Activated T-cell treated with anti-CD3 and anti-CD28 coated beads for 48 hours (primary cell): Measurements from ENCODE around the gene HTRA2.

ENCODE experiments used
- DNase-seq: peaks from one replicate; pipeline ENCODE4 v3.0.0-alpha.2; 2020; ENCODE audit warnings: low read depth

The HTRA2 gene

DNA sequence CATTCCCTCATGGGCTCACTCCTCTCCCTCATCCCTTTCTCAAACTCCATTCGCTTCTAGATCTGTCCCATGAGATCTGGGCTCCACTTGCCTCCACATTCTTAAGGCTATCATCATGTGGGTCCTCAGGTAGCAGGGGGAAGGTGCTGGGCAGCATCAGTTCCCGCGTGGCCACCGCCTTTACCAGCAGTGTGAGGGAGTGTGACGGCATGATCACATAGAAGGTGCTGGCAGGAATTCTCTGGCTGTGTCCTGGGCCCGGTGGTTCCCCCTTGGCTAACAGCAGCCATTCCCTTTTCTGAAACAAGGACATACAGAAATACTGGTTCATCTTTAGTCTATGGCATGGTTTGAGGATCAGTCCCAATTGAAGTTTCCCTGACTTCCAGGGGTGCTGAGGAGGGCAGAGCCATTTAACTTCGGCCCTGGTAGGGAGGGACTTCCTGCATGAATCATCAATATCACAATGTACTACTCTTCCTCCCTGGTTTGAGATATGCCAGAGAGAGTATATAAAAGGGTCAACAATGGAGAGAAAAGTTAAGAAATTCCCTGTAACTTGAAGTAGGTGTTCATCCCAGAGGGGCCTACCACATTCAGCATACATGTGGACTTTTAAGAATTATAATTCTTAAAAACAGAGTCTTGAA lies 32.5 kb downstream of the HTRA2 start:
- no peak for DNase-seq

DNA sequence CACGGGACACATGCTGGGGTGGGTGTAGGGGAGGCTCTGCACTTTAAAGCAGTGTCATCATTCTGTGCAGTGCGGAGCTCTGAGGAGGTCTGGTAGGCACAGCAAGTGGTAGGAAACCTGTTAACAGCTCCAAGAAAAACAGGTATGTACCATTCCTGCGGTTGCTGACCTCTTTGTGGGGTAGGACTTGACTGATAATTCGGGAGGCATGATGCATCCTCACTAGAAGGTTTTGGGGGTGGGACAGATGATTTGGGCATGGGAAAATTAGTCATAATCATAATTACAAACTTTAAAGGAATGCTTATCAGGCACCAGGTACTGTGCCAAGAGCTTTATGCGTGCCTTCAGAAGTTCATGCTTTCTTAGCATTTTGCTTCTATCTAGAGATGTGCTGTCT lies 34.5 kb downstream of the HTRA2 start:
- no peak for DNase-seq

DNA sequence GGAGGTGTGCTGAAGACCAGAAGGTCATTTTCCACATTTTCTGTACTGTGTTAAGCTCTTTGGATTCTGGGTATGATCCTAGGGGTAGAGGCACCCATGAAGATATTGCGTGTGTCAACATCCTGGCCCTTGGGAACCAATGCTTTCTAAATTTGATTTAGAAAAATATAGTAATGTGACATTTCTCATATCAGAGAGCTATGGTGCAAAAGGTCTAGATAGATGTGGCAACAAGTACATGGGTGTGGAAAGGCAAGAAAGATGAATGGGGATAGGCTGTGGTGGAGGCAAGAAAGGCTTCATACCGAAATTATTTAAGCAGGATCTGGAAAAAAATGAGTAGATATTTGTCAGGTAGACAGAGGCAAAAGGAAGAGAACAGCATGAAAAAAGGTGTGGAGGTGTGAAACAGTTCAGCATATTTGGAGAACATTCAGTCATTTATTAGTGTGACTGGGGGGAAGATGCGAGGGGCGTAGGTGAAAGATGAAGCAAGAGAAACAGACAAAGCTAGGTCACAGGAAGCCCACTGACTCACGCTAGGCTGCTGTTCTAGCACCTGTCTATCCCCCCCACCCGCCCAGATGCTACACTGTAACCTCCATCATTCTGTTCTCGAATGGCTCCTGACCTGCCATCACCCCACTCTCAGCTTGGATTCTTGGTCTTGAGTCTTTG lies 36.5 kb downstream of the HTRA2 start:
- DNase-seq = no peak

DNA sequence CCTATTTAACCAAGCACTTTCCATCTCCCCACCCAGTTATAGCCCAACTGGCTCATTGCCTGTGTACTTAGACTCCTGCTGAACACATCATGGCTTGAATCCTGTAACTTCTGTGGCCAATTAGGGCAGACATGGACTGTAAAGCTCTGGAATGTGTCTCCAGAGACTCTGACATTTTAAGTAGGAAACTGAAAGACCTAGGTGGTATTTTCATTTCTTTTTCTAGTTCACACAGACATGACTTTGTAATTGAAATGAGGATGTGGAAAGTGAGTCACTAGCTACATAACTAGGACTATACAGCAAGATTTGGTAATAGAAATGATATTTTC lies 37.0 kb downstream of the HTRA2 start:
- DNase-seq = no peak

DNA sequence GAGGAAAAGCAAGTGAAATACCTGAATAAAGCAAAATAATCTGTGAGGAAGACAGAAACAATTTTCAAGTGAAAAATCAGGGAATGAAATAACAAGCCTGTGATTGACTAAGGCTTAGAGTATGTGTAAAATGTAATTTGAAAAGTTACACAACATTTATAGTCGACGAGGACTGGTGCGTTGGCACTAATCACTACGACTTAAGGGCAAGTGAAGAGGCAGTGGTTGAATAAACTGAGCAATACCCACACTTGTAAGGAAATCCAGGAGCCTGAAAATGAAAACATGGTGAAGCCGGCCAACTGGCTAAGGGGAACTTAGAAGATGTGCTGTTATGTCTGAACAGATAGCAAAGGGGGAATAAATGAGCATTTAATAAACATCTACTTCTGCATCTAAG lies 38.1 kb downstream of the HTRA2 start:
- no peak for DNase-seq

DNA sequence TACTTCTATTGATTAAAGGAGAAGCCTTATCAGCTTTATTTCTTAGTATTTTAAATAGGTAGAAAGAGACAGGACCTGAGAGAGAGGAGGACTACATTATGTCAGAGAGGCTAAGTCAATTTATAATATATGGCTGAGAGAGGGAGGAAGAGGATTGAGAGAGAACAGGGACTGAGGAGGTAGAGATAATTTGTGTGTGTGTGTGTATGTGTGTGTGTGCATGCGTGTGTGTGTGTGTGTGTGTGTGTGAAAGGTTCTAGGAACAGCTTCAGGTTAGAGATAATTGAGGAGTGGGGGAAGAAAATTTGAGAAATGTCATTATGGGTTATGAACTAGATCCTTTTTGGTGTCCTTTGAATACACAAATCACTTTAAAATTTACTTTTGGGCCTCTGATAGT lies 40.0 kb downstream of the HTRA2 start:
- no peak for DNase-seq

DNA sequence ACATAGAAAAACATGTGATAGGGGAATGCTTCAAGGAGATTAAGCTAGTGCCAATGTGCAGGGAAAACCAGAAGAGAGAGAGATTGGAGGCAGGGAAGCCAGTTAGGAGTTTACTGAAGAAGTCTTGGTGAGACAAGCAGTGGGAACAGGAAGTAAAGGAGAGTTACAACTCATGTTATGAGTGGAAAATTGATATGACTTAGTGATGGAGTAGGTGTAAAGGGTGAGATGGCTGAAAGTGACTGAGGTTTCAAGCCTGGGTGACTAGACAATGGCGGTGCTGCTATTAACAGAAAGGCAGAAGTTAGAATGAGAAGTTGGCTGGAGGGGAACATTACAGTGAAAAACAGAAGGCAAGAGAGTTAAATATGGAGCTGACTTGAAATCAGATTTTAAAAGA lies 41.3 kb downstream of the HTRA2 start:
- no peak for DNase-seq

DNA sequence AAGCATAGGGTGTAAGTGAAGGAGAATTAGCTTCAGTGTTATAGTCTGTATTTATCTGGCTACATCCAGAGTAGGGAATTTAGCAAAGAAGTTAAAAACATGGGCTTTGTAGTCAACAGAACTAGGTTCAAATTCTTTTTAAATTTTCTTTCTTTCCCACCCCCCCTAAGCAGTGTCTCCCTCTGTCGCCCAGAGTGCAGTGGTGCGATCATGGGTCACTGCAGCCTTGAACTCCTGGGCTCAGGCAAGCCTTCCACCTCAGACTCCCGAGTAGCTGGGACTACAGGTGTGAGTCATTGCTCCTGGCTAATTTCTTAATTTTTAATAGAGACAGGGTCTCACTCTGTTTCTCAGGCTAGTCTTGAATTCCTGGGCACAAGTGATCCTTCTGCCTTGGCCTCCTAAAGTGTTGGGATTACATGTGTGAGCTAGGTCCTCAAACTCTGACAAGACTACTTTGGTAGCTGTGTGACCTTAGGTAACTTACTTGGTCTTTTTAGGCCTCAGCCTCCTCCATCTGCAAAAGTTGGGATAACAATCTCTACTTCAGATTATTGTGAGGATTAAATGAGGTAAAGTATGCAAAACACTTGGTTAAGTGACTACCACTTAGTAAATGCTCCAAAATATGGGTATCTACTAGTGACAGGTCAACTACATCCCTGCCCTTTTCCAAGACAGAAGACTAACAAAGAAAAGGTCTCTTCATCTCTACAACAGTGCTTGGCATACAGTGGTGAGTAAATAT lies 42.6 kb downstream of the HTRA2 start:
- DNase-seq = no peak

DNA sequence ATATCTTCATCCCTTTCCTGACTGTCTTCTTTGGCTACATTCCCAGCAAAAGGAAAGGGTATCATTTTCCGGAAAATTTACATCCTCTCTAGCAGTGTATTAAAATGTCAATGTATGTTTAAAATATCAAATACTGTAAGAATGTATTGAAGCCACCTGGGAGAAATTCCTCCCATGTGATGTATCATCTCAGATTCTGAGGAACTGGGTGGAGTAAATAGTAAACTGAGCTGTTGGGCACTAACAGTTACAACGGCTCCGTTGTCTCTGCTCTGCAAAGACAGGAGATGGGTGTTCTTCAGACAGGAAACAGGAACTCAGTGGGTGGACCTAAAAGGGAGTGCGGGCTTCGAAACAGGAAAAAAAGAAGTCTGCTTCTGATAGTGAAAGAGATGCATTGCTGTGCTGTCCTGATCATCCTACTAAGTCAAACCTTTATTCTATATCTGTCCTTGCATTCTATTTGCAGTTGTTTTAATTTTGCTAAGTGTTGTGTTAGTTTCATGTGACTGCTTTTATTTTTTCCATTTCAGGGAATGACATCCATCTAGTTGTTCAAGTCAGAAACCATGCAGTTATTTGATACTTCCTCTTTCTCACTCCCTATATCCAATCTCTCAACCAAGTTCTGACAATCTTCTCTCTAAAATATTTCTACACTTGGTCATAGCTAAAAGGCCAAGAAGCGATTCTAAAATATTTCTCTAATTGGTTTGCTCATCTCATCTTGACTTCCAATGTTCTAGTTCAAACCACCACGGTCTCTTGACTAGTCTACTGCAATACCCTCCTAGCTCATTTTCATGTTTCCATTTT lies 44.2 kb downstream of the HTRA2 start:
- DNase-seq = no peak

DNA sequence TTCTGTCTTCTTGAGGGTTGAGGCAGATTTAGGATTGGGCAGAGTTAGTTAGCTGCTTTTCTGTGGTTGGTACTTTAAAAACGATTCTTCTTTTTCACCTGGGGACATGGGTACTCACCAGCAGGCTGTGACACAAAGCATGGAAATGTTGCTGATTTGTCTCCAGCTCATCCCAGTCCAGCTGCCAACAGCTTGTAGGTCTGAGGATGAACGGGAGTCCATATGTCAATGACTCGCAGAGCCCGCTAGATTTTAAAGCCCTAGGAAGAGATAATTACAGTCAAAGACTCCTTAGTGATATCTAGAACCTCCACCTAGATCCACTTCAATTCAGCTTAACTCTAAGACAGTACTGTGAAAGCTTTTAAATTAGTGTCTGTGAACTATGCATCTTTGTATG lies 45.6 kb downstream of the HTRA2 start:
- no peak for DNase-seq

DNA sequence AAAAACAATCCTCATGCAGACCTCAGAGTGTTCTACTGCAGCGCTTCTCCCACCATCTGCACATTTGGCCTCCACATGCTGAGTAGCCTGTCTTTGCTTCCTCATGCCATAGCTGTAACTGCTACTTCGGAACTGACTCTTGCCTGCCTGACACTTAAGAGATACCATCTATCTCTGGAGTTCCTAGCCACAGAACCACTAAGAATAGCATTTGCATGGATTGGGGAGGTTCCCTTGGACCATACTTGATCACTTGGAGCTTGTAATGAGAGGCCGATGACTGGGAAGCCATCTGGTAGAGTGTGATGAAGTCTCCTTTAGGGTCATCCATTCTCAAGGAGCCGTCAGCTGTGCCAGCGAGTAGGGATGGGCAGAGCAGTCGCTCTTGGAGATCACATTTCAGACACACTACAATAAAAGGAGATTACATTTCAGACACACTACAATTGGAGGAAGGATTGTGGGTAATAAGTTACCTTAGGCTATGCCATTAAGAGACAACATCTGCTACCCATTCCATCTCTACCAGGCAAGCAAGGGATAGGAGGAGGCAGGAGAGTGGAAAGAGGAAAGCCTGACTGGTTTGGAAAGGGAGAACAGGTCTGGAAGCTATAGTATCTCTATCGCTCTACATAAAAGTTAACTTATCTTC lies 46.6 kb downstream of the HTRA2 start:
- DNase-seq = no peak

DNA sequence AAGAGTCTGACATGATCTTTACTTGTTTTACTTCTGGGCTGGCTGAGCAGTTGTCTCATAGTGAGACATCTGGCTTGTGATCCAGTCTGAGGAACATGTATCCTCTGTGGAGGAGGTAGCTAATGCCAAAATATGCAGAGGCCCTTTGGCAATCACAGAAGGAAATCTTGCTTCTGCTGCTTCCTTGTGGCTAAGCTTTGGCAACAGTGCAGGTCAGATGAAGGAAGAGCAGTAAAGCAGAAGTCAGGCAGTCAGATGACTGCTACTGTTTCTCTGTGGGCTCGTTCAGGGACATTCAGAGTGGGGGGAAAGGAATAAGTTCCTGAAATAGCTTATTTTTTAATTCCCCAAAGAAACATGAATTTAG lies 47.1 kb downstream of the HTRA2 start:
- no peak for DNase-seq

DNA sequence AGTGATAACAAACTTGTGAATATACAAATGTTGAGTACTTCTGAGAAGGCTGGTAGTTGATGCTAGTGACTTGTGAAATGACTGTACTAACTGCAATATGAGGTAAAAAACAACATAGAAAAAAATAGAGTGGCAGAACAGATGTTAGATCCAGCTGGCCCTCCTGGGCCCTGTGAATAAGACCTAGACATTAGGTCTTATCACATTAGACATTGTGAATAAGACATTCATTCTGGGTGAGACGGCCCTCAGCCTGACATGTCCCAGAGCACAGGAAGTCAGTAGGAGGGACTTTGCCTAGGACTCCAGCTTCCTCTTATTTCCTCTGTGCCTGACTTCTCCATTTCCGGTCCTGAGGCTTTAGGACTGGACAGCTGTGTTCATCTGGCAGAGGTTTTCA lies 47.7 kb downstream of the HTRA2 start:
- DNase-seq = no peak

DNA sequence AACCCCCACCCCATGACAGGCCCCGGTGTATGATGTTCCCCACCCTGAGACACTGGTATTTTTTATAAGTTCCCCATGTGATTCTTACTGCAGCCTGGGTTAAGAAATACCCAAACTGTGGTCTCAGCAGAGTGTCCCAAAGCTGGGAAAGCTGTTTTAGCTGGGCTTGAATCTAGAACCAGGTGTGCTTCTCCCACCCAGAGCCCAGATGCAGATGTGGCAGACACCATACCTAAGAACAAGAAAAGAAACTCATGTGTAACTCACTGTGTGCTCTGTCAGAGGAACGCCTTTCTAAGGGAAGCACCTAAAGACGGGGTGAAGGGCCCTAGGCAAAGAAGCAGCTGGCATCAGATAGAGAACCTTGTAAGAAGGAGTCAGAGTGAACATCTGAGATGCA lies 48.7 kb downstream of the HTRA2 start:
- no peak for DNase-seq

DNA sequence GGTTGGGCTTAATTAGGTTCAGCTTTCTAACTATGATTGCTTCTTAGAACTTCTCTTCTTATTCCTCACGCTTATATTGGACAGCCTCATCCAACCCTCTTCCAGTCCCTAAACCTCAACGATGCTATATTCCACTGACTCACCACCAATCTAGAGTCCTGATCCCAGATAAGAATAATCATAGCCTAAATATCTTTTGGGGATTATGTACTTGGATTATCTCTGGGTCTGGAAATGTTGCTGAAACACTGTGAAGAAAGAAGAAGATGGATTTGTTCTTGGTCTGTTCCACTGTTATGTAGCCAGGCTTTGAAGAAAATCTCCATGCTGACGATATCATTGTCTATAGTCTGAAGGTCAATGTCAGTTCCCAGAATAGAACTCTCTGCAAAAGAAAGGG lies 51.7 kb downstream of the HTRA2 start:
- DNase-seq = no peak

DNA sequence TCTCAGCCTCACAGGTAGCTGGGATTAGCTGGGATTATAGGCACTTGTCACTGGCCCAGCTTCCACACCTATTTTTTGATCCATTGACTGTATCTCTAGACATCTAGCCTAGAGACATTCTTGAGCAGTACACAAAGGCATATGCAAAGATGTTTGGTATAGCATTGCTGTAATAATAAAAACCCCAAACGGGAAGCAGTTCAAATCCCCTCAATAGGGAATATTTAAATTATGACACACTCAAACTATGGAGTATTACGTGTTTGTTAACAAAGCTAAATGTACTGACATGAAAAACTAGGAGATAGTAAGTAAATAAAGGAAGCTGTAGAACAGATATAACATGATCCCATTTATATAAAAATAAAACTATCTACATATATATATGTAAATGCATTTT lies 52.5 kb downstream of the HTRA2 start:
- DNase-seq = no peak
